ENCODE data around the gene PTPRE.

PTPRE gene

DNA sequence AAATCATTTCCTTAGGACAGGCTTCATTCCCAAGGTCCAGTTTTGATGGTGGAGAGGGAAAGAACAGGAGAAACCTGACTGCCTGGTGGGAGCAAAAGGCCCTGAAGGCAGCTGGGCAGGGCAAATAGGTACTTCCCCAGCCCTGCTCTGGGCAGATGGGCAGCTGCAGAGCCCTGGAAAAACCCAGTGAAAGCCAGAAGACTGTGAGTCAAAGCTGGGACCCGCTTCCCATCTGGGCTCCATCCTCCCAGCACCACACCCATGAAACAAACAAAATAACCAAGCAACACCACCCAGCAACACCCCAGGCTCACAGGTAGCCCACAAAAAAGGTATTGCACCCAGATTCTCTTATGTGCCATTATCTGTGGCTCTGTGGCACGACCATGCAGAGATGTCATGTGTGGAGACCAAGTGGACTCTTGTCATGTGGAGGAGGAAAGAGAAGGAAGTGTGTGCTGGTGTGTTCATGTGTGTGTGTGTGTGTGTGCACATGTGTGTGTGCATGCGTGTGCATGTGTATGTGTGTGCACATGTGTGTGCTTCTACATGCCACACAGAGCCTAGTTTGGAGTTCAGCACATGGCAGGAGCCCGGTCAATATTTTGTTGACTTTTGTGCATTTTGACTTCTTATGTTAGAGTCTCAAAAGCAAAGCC lies 24.0 kb upstream of the PTPRE start:
- no peak for DNase-seq (ENCODE audit: low read depth)

DNA sequence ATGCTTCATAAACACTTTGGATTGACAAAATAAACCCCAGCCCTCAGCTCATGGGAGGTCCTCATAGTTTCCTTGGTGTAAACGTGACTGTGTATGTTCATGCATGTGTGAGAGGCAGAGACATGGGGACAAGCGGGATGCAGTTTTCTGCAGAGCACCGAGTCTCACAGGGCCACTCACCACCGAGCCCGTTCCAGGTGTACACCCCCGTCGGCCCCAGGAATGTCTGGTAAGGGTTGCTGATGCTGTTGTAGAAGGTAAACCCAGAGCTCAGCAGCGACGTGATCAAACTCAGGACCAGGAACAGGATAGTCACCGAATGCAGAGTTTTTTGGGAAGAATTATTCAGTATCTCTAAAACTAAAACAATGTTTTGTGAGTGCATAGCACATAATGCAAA lies 23.4 kb upstream of the PTPRE start:
- DNase-seq (ENCODE audit: low read depth): no peak

DNA sequence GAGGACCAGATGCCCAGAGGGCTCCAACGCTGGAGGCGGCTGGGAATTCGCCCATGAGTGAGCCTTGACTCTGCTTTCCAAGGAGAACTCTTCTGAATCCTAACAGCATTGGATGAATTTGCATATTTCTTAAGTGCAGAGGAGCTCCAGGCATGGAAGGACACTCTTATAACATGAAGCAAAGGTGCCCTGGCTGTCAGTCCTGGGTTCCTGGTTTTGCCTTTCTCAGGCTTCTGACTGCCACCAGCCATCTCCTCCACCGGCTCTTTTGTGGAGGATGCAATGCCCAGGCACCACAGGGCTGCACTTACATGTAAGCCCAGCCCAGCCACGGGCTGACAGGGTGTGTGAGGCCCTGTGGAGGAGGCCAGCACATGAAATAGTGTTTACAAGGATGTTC lies 22.4 kb upstream of the PTPRE start:
- DNase-seq (ENCODE audit: low read depth): no peak

DNA sequence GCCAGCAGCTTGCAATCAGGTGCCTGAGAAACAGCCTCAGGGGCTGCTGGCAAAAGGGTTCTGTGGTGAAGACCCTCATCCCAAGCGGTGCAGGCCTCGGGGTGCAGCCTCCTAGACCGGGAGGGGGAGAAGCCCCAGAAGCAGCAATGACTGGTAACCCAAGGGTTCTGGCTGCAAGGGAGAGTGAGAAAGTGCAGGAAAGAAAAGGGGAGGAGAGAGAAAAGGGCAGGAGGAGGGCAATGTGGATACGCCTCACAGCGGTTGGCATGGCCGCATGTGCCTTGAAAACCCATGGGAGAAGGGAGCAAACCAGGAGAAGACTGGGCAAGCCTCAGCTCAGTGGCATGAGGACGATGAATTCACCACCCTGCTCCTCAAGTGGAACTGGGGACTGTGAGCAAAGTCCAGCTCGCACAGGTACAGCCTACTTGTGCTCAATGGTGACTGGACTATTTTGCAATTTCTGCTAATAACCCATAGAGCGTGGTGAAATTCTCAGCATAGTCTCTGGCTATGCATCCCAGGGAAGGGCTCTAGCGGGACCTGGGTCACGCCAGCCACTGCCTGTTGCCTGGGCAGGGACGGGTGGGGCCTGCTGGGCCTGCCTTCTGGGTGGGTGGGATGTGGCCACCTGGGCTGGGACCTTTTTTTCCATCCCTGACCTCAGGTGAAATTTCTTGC lies 20.4 kb upstream of the PTPRE start:
- no peak for DNase-seq (ENCODE audit: low read depth)

DNA sequence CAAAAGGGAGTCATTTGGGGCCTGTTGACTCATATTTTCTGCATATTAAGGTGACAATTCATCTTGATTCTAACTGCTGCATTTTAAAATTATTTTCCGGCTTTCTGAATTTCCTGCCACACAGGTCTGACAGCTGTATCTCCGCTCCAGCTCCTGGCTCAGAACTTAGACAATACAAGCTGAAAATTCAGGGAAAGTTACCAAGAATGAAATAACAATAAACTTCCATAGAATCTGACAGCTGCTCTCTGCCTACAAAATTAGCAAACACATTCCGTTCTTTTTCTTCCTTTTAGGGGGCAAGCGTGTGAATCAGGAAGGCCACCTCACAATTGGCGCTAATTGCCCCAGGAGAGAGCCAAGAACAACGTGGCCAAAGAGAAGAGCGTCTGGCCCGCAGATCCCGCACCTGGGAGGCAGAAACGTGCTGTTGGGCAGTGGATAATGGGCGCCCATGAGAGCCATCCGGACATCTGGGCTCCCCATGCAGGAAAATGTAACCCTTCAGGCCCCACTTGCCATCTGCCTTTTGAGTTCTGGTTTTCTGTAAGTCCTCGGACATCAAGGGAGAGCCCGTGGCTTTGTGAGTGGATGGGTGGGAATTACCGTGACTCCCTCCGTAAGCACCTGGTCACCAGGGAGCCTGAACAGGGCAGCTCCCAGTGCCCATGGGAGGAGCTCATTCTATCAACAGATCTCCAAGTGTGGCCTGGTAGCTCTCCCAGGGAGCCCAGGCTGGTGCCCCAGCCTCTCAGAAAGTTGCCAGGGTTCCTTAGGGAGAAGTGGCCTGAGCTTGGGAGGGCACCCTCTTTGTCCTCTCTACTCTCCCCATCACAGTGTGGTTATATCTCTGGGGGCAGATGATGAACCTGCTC lies 19.1 kb upstream of the PTPRE start:
- no peak for DNase-seq (ENCODE audit: low read depth)

DNA sequence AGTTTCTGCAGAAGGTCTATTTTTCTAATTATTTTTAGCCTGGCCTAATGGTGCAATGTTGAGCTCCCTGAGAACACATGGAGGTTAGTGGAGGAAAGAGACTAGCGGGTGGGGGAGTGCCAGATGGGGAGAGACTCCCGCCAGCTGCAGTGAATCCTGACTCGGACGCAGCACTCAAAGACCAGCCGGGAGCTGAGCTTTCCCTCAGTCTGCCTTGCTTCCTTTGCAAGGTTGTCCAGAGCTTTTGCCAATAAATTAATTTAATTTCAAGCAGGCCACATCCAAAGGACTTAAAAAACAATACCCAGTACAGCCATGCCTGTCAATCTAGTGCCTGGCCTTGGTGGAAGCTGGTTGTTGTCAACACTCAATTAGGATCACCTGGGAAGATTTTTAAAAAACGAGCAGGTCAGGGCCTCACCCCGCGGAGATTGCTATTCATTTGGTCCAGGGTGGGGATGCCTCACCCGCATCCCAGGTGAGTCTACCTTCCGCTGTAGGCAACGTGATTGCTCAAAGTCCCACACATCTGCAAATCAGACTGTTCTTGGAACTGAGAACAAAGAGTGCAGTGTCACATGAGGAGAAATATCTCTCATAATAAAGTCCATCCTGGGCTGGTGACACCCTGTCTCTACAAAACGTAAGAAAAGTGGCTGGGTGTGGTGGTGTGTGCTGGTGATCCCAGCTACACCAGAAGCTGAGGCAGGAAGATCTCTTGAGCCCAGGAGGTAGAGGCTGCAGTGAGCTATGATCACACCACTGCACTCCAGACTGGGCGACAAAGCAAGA lies 18.2 kb upstream of the PTPRE start:
- DNase-seq (ENCODE audit: low read depth): no peak

DNA sequence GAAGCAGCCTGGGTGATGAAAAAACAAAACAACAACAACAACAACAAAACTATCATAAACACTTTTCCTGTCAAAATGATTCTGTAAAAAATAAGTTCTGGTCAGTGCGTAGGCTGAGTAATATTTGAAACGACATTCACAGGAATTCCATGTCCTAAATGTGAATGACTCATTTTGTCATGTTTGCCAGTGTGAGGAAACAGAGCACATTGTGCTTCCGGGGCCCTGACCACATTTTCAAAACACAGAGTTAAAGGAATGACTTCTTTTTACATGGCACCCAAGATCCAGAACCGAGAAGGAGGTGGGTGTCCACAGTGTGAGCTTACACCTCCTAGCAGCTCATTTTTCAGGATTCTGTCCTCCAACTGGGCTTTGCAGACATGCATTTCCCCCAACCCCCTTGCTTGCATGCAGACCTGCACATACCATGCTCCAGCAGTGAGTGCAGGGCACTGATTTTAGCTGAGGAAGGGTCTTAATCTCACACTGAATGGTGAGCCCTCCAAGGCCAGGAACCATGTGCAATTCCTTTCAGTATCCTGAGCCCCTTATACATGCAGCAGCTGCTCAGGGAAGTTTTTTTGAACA lies 17.2 kb upstream of the PTPRE start:
- DNase-seq (ENCODE audit: low read depth): no peak

DNA sequence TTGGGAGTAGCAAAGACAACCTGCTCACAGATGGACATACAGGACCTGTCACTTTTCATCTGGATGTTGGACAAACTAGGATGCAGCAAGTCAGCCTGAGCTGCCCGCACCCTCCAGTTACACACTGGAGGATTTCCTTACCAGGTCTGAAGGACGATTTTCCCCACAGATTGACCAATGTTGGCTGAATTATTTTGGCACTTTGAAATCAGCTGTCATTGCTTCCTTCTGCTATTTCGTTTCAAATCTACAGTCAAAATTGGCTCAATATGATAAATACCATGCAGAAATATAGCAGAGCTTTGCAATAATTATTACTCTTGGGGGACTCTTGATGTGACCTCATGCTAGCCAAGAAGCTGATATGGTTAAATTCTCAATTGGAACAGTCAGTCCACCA lies 16.7 kb upstream of the PTPRE start:
- no peak for DNase-seq (ENCODE audit: low read depth)

DNA sequence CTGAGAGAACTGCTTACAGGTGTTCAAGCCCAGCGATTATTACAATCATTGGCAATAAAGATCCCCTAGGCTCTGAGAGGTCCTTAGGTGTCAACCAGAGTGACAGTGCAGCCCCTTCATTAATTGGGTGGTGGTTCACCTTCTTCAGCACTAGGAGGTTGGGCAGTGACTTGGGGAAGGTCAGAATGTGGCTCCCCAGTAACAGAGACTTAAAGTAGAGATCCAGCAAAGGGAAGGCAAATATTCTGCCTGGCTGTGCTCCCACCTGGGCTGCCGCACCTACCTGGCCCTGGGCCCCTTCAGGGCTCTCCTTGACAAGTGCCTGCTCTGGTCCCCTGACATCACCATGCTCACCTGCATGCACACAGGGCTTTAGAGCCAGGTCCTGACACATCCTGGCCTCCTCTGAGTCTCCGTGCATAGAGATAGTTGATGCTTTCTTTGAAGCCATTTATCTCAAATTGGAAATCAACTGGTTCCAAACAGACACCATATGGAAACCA lies 16.0 kb upstream of the PTPRE start:
- DNase-seq (ENCODE audit: low read depth): no peak

DNA sequence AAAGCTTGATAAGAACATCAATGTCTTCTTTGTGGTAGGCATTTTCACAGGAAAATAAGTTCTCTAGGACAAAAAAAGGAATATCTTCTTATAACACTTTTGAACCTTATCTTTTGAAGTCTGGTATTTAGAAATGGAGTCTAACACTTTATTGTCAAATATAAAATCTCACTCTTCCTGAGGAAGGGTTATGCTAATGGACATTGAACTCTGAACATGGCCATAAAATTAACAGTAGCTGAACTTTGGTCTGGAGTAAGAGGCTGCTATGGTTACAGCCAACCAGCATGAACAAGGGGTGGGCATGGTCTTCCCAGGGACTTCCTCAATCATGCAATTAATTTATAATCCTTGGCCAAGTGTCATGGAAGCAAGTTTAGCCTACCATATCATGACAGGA lies 14.2 kb upstream of the PTPRE start, which contains the start of gene CLRN3:
Gene CLRN3 (minus strand): TSS at position 199 of the 400 bp plus-strand sequence. CDS start 157 bp downstream, at position 42.
- no peak for DNase-seq (ENCODE audit: low read depth)

DNA sequence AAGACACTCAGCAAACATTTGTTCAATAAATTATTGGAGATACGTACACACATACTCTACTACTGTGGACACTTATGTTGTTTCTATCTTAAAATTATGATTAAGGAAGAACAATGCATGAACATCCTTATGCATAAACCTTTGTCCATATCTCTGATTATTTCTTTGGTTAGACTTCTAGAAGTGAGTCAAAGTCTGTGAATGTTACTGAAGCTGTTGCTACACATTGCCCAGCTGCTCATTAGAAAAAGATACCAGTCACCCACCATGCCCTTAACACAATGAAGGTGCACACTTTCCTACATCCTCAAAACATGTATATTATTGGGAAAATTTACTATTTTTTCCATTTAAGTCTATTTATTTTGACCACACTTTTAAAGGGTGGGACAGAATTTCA lies 12.8 kb upstream of the PTPRE start:
- DNase-seq (ENCODE audit: low read depth): no peak

DNA sequence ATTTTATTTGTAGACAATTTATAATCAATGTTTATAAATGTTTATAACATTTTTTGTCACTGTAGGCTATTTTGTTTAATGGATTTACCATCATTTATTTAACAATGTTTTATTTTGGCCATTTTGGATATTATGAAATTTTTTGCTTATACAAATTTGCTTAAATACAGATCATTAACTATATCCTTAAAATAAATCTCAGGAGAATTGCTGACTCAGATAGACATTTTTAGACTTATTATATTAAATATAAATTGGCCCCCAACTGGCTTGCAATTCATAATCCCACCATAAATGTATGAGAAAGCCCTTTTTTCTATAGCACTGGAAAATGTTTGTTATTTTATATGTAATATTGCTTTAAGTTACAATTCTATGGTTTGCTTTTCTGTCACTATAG lies 10.3 kb upstream of the PTPRE start:
- no peak for DNase-seq (ENCODE audit: low read depth)

DNA sequence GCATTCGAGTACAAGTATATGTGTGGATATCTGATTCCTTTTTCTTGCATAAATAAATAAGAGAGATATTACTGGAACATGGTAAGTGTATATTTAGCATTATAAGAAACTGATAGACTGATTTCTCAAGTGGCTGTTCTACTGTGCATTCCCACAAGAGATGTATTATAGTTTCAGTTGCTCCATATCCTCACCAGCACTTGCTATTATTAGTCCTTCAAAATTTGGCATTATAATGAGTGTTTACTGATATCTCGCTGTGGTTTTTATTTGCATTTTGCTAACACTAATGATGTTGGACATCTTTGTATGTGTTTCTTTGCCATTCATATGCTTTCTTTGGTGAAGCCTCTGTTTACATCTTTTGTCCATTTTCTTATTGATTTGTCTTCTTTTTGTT lies 9.7 kb upstream of the PTPRE start:
- no peak for DNase-seq (ENCODE audit: low read depth)

DNA sequence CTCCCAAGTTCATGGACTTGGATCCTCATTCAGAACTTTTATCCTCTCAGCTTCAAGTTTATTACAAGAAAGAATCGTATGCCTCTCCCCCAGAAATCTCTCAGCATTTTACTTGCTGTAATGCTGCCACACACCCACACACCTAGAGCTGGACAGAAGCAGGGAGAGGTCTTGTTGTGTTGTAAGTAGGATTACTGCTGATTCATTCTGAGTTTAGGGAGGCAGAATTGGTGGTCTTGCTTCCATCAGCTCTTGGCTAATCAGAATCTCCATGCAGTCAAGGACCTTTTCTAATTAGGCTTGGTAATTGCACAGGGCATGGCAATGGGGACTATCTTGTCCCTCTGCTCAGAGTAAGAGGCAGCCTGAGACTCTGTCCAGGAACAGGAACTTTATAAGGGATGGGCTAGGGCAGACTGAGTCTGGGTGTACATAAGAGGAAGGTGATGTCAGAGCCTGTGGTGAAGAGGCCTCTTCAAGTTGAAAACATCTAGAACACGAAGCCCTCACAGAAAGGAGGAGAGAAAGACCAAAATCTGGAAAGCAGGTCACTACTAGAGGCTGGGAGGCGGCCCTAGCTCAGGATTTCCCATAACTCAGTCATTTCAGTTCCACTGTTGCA lies 7.0 kb upstream of the PTPRE start:
- DNase-seq (ENCODE audit: low read depth): no peak

DNA sequence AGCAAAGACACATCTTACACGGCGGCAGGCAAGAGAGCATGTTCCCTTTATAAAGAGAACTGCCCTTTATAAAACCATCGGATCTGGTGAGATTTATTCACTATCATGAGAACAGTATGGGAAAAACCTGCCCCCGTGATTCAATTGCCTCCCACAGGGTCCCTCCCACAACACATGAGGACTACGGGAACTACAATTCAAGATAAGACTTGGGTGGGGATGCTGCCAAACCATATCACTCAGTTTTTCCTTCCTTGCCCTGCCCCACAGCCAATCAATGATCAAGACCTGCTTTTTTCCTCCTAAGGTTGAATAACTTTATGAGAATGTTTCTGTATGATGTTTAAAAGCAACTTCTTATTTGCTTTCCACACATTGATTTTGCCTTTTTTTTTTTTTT lies 3.1 kb upstream of the PTPRE start:
- DNase-seq (ENCODE audit: low read depth): no peak

DNA sequence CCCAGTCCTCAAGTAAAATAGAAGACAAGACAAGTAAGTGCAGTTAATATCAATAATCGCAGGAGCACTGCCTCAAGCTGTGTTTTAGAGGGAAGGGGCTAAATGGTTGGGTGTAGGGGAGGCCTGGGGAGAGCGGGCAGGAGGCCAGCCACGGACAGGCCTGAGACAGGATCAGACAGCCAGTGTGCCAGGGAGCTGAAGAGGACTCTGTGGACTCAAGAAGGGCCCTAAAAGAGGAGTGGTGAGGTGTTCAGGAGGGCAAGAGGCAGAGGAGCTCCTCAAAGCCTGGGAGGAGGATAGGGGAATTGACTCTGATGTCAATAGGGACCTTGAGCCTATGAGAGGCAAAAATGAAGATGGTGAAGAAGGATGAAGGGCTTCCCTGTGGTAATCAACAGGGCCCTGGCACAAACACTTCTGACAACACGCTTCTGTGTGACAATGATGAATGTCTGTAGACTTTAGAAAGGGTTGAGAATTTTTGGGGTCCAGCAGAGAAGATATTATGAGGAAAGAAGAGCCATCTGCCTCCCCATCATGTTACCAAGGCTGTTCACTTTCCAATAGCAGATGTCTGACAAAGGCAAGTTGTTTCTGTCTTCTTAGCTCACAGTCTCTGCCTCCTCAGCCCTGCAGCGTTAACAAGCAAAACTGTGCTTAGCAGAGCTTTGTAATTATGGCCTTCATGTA lies 2.4 kb upstream of the PTPRE start:
- DNase-seq (ENCODE audit: low read depth): no peak

DNA sequence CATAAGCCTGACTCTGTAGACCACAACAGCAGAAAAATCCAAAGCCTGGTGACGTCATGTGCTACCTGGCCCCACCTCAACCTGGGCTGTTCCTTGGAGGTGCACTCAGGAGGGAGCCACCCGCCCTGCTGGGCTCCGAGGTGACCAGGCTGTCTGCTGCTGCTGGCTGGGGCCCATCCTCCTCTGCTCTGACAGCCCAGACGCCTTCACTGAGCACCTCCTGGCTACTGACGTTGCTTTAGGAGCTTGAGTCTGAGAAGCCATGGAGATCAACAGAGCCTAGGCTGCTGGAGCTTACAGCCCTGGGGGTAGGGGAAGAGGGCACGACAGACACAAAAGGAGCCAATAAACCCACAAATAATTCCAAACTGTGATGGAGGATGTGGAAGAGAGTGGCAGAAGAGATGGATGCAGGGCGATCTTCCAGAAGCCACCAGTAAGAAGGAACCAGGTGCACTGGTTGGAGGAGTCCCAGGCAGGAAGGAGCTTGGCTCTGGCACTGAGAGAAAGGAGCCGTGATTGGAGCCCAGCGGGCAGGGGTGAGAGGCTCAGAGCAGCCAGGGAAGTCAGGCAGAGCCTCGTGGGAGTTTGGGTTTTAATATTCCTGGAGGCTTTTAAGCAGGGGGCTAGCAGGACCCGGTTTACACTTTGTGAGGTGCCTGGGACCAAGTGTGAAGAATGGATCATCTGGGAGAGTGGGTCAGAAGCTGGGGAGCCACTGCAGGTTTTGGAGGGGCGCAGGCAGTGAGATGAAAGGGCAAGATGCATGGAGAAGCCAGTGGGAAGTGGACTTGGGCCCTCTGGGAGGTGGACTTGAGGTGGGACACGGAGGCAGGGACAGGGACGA lies 1.7 kb upstream of the PTPRE start:
- no peak for DNase-seq (ENCODE audit: low read depth)

DNA sequence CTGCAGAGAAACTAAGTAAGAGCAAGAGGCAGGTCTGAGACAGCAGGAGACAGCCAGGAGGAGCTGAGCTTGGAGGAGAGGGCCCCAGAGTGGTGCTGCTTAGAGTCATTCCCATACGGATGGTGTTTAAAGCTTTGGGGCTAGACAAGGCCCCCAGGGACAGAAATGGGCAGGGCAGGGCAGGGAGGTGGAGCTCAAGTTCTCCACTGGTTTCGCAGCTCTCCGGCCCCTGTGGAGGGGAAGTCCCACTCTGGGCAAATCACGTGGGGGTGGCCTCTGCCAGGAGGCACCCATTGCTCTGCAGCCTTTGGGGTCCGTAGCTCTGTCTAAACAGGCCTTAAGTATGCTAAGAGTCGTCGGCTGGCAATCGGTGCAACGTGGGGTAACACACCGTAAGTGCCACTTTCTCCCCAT lies 1.0 kb upstream of the PTPRE start:
- no peak for DNase-seq (ENCODE audit: low read depth)

DNA sequence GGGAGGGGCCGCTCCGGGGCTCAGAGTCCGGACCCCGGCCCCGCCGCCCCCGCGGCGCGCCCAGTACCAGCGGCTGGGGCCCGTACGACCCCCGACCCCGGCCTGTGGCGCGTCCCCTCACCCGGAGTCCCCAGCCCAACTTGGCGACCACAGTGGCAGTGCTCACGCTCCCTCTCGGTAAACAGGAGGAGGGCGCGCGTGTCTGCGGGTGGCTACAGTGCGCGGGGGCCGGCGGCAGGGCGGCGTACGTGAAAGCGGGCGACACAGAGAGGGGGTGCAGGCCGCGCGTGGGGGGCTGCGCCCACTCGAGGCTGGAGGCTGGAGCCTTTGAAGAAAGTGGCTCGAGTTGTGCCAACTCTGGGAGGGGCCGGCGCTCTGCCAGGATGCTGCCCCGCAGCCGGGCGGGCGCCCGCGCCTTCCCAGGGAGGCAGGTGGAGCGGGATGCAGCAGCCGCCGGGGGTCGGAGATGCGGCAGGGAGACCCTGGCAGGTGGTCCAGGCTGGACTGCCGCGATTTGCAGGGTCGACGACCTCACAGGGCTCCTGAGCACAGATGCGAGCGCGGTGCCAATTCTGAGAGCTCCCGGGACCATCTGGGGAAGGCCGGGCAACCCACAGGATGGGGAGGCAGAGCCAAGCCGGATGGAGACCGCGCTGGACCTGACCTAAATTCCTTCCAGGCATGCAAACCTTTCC lies 655 bp downstream of the PTPRE start:
- no peak for DNase-seq (ENCODE audit: low read depth)

Measured in stimulated activated CD8-positive, alpha-beta memory T cell treated with anti-CD3 and anti-CD28 coated beads, Interleukin-12 subunit alpha, Interleukin-12 subunit beta, amount 100 ng/mL, for 4 hours (primary cell).